Measurements from ENCODE around the gene ZNF273. TPM values are rescaled to one million over a fixed set of nuclear protein-coding genes. Genes with fewer than 3 reads are reported as not detected.

The ZNF273 gene
- polyA plus RNA-seq, 1 of the 3 experiments (the other 2 are of a cell fraction): 2.3 TPM

DNA sequence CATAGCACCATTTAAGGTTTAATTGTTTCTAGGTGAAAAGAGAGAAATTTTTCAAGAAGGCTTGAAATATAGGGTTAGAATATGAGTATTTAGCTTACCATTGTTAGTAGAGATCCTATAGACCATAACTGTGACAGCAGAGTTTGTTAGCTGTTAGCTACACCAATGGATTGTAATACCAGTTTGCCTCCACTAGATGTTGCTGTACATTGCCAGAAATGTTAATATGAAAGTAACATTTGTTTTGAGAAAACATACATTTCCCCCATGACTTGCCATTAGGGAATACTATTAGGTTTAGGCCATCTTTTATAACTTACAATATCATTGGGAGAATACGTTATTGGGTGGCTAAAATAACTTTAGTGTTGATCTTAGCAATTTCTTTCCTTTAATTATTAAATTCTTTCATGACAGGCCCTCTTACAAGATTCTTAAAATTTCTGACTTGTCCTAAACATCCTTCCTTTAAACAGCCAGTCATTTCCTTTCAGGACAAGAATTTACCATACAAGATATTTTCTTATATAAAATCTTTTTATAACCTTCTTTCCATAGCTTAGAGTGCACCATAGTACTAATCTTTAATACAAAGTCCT is 48.3 kb downstream of the ZNF273 start:
- TF ChIP-seq MEF2A (IDR thresholded peaks at IDR 0.05; ENCODE audit: borderline replicate concordance, low read depth): no peak
- TF ChIP-seq, protein P1, sequence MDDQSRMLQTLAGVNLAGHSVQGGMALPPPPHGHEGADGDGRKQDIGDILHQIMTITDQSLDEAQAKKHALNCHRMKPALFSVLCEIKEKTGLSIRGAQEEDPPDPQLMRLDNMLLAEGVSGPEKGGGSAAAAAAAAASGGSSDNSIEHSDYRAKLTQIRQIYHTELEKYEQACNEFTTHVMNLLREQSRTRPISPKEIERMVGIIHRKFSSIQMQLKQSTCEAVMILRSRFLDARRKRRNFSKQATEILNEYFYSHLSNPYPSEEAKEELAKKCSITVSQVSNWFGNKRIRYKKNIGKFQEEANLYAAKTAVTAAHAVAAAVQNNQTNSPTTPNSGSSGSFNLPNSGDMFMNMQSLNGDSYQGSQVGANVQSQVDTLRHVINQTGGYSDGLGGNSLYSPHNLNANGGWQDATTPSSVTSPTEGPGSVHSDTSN (IDR thresholded peaks at IDR 0.05): no peak
- TF ChIP-seq, protein P2, sequence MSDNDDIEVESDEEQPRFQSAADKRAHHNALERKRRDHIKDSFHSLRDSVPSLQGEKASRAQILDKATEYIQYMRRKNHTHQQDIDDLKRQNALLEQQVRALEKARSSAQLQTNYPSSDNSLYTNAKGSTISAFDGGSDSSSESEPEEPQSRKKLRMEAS (IDR thresholded peaks at IDR 0.05; ENCODE audit: low read depth): no peak
- no peak for TF ChIP-seq TEAD4 (IDR thresholded peaks at IDR 0.05; ENCODE audit: borderline replicate concordance, insufficient read depth)
- TF ChIP-seq FOXJ3 (CRISPR knock-in tag; IDR thresholded peaks at IDR 0.05): no peak
- peak; percentile 84 for TF ChIP-seq SMC3 (IDR thresholded peaks at IDR 0.05; ENCODE audit: low read depth, low read length)
- TF ChIP-seq NFIC (IDR thresholded peaks at IDR 0.05; ENCODE audit: borderline replicate concordance): no peak
- TF ChIP-seq, protein P3, sequence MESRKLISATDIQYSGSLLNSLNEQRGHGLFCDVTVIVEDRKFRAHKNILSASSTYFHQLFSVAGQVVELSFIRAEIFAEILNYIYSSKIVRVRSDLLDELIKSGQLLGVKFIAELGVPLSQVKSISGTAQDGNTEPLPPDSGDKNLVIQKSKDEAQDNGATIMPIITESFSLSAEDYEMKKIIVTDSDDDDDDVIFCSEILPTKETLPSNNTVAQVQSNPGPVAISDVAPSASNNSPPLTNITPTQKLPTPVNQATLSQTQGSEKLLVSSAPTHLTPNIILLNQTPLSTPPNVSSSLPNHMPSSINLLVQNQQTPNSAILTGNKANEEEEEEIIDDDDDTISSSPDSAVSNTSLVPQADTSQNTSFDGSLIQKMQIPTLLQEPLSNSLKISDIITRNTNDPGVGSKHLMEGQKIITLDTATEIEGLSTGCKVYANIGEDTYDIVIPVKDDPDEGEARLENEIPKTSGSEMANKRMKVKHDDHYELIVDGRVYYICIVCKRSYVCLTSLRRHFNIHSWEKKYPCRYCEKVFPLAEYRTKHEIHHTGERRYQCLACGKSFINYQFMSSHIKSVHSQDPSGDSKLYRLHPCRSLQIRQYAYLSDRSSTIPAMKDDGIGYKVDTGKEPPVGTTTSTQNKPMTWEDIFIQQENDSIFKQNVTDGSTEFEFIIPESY (IDR thresholded peaks at IDR 0.05; ENCODE audit: borderline replicate concordance, low read depth): no peak
- no peak for TF ChIP-seq GABPA (IDR thresholded peaks at IDR 0.05; ENCODE audit: low read depth)
- TF ChIP-seq TAF1 (IDR thresholded peaks at IDR 0.05; ENCODE audit: borderline replicate concordance, low read depth, low read length): no peak
- TF ChIP-seq, protein P4, sequence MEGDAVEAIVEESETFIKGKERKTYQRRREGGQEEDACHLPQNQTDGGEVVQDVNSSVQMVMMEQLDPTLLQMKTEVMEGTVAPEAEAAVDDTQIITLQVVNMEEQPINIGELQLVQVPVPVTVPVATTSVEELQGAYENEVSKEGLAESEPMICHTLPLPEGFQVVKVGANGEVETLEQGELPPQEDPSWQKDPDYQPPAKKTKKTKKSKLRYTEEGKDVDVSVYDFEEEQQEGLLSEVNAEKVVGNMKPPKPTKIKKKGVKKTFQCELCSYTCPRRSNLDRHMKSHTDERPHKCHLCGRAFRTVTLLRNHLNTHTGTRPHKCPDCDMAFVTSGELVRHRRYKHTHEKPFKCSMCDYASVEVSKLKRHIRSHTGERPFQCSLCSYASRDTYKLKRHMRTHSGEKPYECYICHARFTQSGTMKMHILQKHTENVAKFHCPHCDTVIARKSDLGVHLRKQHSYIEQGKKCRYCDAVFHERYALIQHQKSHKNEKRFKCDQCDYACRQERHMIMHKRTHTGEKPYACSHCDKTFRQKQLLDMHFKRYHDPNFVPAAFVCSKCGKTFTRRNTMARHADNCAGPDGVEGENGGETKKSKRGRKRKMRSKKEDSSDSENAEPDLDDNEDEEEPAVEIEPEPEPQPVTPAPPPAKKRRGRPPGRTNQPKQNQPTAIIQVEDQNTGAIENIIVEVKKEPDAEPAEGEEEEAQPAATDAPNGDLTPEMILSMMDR (IDR thresholded peaks at IDR 0.05): peak; percentile 96
- TF ChIP-seq FOSL2 (IDR thresholded peaks at IDR 0.05; ENCODE audit: borderline replicate concordance, low read depth): no peak
- no peak for TF ChIP-seq GATA2 (CRISPR knock-in tag; IDR thresholded peaks at IDR 0.05)
- no peak for TF ChIP-seq CHD2 (IDR thresholded peaks at IDR 0.05; ENCODE audit: low read length, partially characterized antibody)
- TF ChIP-seq, protein P5, sequence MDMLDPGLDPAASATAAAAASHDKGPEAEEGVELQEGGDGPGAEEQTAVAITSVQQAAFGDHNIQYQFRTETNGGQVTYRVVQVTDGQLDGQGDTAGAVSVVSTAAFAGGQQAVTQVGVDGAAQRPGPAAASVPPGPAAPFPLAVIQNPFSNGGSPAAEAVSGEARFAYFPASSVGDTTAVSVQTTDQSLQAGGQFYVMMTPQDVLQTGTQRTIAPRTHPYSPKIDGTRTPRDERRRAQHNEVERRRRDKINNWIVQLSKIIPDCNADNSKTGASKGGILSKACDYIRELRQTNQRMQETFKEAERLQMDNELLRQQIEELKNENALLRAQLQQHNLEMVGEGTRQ (IDR thresholded peaks at IDR 0.05; ENCODE audit: borderline replicate concordance, low read depth, low read length): no peak
- TF ChIP-seq, protein P6, sequence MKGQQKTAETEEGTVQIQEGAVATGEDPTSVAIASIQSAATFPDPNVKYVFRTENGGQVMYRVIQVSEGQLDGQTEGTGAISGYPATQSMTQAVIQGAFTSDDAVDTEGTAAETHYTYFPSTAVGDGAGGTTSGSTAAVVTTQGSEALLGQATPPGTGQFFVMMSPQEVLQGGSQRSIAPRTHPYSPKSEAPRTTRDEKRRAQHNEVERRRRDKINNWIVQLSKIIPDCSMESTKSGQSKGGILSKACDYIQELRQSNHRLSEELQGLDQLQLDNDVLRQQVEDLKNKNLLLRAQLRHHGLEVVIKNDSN (IDR thresholded peaks at IDR 0.05; ENCODE audit: borderline replicate concordance, low read depth): no peak
- TF ChIP-seq NRF1 (IDR thresholded peaks at IDR 0.05; ENCODE audit: low read depth, low read length): 0 out of 2 replicates have a peak, but pooled peaks have one; percentile 16
- TF ChIP-seq SIN3A (IDR thresholded peaks at IDR 0.05; ENCODE audit: borderline replicate concordance, low read depth, low read length): no peak
- peak; percentile 95 for TF ChIP-seq RAD21 (IDR thresholded peaks at IDR 0.05; ENCODE audit: low read length)
- no peak for TF ChIP-seq EZH2phosphoT487 (IDR thresholded peaks at IDR 0.05; ENCODE audit: borderline replicate concordance, low read depth)
- Histone ChIP-seq H3K4me1 (ENCODE audit: control insufficient read depth in 1 of 2, insufficient read depth in 2 of 2, low read depth in 1 of 2, low read length in 1 of 2) (peaks cover 0 to 18% of the 10 kb centered on the region in 2 experiments; a peak in 2 of 4 replicates), H3K9me3 (no peaks in the 10 kb centered on the region), H3K9me2 (no peaks in the 10 kb centered on the region), H3K36me3 (replicated peaks in 1 of 2; ENCODE audit: control insufficient read depth in 1 of 2, insufficient read depth in 2 of 2, low read length in 1 of 2) (no peaks in the 10 kb centered on the region), H3K4me3 (ENCODE audit: low read depth in 2 of 2, low read length in 1 of 2) (no peak overlapping the region; a peak in 1 of 4 replicates), H3K27ac (ENCODE audit: low read depth in 2 of 2, low read length in 1 of 2) (no peak overlapping the region), H3K79me2 (ENCODE audit: insufficient read depth) (no peaks in the 10 kb centered on the region), H3K4me2 (no peak overlapping the region), H3K9ac (no peak overlapping the region), H4K20me1 (ENCODE audit: insufficient read depth) (no peaks in the 10 kb centered on the region), H3K27me3 (ENCODE audit: insufficient read depth) (peaks cover 18% of the 10 kb centered on the region), H3F3A (replicated peaks; ENCODE audit: insufficient read depth) (no peaks in the 10 kb centered on the region), H2AFZ (ENCODE audit: low read depth) (no peak overlapping the region)
- CTCF ChIA-PET: interaction anchor here (0.6 to 2.4 kb wide), 20 partner anchors 9 to 527 kb away, joined by 3 to 22 read pairs (median 4); no protein-coding TSS in a partner anchor
- POLR2A ChIA-PET: no interaction called here
- WGBS (ENCODE audit: low lambda C conversion rate): 0% methylated on average over 1 of the region's 1 CpG
- DNase-seq: peak; percentile 66

Measured in SK-N-SH (cell line).